Large intestine (tissue), 3 donors: Measurements from ENCODE around the gene TMEM187. TPM values are rescaled to one million over a fixed set of nuclear protein-coding genes. Genes with fewer than 3 reads are reported as not detected.

Experiments used
- DNase-seq, 2 donors: peaks; one replicate each; pipeline versions ENCODE4 v3.0.0 to v3.0.0-alpha.2; 2013
- H3K27ac ChIP-seq: one replicate; pipeline ENCODE4 v1.5.1; 2013; ENCODE audit warnings: low read length
- H3K27me3 ChIP-seq: 2 replicates; pipeline ENCODE4 v1.6.1; 2013; ENCODE audit warnings: low read length; ENCODE audit not compliant: control insufficient read depth, insufficient read depth
- H3K36me3 ChIP-seq: 2 replicates; pipeline ENCODE4 v1.6.1; 2013; ENCODE audit warnings: low read length; ENCODE audit not compliant: control insufficient read depth, insufficient read depth
- H3K4me1 ChIP-seq: one replicate; pipeline ENCODE4 v1.6.1; 2013; ENCODE audit warnings: low read length; ENCODE audit not compliant: control insufficient read depth, insufficient read depth
- H3K4me3 ChIP-seq: one replicate; pipeline ENCODE4 v1.5.1; 2013; ENCODE audit warnings: low read length
- H3K9me3 ChIP-seq: one replicate; pipeline ENCODE4 v1.6.1; 2013; ENCODE audit warnings: mild to moderate bottlenecking, low read depth, low read length, moderate library complexity; ENCODE audit not compliant: control insufficient read depth
- WGBS: methylation state at CpG from one replicate; pipeline ENCODE4 v1.1.5; 2013; ENCODE audit warnings: low lambda C conversion rate; ENCODE audit not compliant: insufficient coverage; 5-methylcytosine and 5-hydroxymethylcytosine counted together
- polyA plus RNA-seq: library from polyadenylated mRNA; unstranded; fragments of 120-200 nt; gene quantifications from one replicate; pipeline ENCODE4 v1.2.1, GENCODE V29; 2013

Gene TMEM187
- polyA plus RNA-seq, 1 donor = 4.9 TPM

GRCh38 chrX:153934762-153935325 is 37.7 kb upstream of the TMEM187 start, which contains the start of gene NAA10:
Gene NAA10 (minus strand): TSS chrX:153935037. CDS start chrX:153934904, 133 bp downstream.
- Histone ChIP-seq H3K4me3 (peak within 1 kb of the TSS; percentile 63), H3K27me3 (no peaks in the 10 kb centered on the region), H3K27ac (peak within 1 kb of the TSS; percentile 17), H3K36me3 (peaks cover 32% of the 10 kb centered on the region), H3K9me3 (no peaks in the 10 kb centered on the region), H3K4me1 (peaks cover 10% of the 10 kb centered on the region)
- DNase-seq = peak; percentile 63 to 73
- WGBS = no CpG with 5 or more reads among the region's 87 CpGs

- H3K36me3 ChIP-seq = peaks cover 31% of the 10 kb centered on the region
- WGBS = no CpG with 5 or more reads among the region's 32 CpGs
- H3K27me3 ChIP-seq = no peaks in the 10 kb centered on the region
- peak in 1 of 2 donors; percentile 44 for DNase-seq
- H3K4me3 ChIP-seq = peak overlapping the region; percentile 35
- peak overlapping the region; percentile 17 for H3K27ac ChIP-seq
- peaks cover 10% of the 10 kb centered on the region for H3K4me1 ChIP-seq
- no peaks in the 10 kb centered on the region for H3K9me3 ChIP-seq
Measured at GRCh38 chrX:153935326-153935851, 37.2 kb upstream of the TMEM187 start.

DNA sequence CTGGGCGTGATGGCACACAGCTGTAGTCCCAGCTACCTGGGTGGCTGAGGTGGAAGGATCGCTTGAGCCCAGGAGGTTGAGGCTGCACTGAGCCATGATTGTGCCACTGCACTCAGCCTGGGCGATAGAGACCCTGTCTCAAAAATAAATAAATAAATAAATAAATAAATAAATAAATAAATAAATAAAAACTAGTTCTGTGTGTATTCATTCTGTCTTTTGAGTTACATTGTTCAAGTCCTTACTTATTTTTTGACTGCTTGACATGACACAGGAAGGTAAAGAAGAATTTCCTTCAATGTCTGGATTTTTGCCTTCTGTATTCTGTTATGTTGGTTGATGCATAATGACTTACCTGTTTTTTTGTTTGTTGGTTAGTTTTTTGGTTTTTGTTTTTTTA is 35.5 kb upstream of the TMEM187 start:
- no peak for DNase-seq
- Histone ChIP-seq H3K36me3 (peaks cover 16% of the 10 kb centered on the region), H3K27me3 (no peaks in the 10 kb centered on the region), H3K4me3 (no peak overlapping the region), H3K27ac (no peak overlapping the region), H3K4me1 (peaks cover 13% of the 10 kb centered on the region), H3K9me3 (no peaks in the 10 kb centered on the region)
- WGBS = no CpG with 5 or more reads among the region's 3 CpGs

DNA sequence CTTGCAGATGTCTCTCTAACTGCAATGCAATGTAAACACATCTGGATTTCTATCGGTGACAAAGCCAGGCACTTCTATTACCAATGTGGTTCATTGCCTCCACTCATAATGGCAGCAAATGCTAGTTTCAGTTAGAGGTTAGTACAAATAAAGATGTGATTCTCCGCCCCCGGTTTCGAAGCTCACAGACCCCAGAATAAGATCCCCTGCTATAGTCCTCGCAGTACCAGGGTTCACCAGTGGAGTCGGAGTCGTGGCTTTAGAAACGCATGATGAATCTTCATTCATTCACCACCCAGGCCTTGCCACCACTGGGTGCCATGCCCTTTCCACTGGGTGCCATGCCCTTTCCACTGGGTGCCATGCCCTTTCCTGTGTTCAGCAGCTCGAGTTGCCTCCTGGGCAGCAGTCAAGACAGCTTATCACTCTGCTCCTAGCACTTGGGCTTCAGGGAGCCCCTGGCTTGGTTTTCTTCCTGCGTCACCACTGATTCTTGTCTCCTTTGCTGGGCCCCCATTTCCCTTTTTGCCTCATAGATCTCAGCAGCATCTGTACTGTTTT is 34.2 kb upstream of the TMEM187 start:
- no peak for DNase-seq

DNA sequence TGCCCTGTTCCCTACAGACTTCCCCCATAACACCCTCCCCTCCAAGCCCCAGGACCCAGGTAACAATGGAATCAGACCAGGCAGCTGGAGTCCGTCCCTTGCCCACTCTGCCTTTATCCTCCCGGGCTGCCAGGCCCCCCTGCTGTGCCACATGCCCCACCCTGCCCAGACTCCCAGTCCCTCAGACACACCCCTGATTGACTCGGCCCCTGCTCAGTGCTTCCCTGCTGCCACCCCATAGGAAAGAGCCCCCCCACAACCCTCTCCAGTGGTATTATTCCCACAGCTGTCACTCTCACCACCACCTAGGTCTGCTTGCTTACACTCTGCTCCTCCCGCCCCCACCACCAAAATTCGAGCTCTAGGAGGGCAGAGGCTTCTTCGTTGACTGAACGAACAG is 33.0 kb upstream of the TMEM187 start:
- H3K36me3 ChIP-seq = peaks cover 8% of the 10 kb centered on the region
- H3K9me3 ChIP-seq = no peaks in the 10 kb centered on the region
- no peak overlapping the region for H3K4me3 ChIP-seq
- H3K27me3 ChIP-seq = no peaks in the 10 kb centered on the region
- no peak for DNase-seq
- H3K27ac ChIP-seq = no peak overlapping the region
- peaks cover 24% of the 10 kb centered on the region for H3K4me1 ChIP-seq
- WGBS = no CpG with 5 or more reads among the region's 7 CpGs

More for the DNA sequence above, 34.2 kb upstream of the TMEM187 start:
- Histone ChIP-seq H3K4me1 (peaks cover 21% of the 10 kb centered on the region), H3K36me3 (peaks cover 8% of the 10 kb centered on the region), H3K27ac (no peak overlapping the region), H3K4me3 (no peak overlapping the region), H3K27me3 (no peaks in the 10 kb centered on the region), H3K9me3 (no peaks in the 10 kb centered on the region)
- WGBS = no CpG with 5 or more reads among the region's 10 CpGs

DNA sequence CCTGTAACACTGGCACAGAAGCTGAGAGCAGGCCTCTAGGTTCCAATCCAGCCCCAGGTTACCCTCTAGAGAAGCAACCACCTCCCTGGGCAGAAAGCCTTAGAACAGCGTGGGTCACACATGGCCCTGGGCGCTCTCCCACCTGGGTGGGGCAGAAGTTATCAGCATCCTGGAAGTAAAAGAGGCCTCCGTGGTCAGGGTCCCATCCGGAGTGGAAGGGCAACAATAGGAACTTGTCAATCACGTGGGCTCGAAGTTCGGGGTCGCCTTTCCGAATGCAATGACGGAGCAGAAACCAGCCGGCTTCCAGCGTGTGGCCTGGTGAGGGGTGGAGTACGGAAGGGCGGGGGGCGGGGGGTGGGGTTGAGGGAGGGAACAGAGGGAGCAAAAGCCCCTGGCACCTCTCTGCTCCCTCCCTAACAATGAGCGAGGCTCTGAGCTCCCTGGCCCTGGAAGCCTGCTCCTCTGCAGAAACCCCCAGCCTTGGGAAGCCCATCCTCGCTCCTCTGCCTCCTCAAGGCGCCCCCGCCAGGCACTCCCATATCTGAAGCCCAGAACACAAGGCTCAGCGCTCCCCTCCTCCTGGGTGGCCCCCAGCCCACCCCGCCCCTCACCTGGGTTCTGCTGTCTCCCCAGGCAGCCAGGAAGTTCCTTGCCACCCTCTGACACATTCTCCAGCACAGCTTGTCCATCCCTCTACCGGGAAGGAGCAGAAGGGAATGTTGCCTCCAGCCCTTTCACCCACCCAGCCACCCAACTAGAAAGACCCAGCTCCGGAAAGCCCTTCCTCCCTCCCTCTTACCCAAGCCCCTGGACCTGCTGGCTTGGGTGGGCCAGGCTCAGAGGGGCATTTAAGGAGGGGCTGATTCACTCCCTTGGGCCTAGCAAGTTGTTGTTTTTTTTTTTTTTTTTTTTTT is 31.0 kb upstream of the TMEM187 start:
- Histone ChIP-seq H3K27ac (no peak overlapping the region), H3K36me3 (peaks cover 8% of the 10 kb centered on the region), H3K4me3 (peak overlapping the region; percentile 1), H3K4me1 (peaks cover 25% of the 10 kb centered on the region), H3K27me3 (no peaks in the 10 kb centered on the region), H3K9me3 (no peaks in the 10 kb centered on the region)
- peak in 1 of 2 donors; percentile 52 for DNase-seq
- no CpG with 5 or more reads among the region's 23 CpGs for WGBS

GRCh38 chrX:153944140-153944799 is 28.3 kb upstream of the TMEM187 start, which contains the start of gene RENBP:
Gene RENBP (minus strand): TSS chrX:153944643. CDS start chrX:153944610, 33 bp downstream.
- Histone ChIP-seq H3K4me3 (peak within 1 kb of the TSS; percentile 77), H3K4me1 (peaks cover 33% of the 10 kb centered on the region), H3K9me3 (no peaks in the 10 kb centered on the region), H3K36me3 (peaks cover 16% of the 10 kb centered on the region), H3K27me3 (no peaks in the 10 kb centered on the region), H3K27ac (peak within 1 kb of the TSS; percentile 67)
- WGBS = no CpG with 5 or more reads among the region's 31 CpGs
- DNase-seq = peak in 1 of 2 donors; percentile 62

DNA sequence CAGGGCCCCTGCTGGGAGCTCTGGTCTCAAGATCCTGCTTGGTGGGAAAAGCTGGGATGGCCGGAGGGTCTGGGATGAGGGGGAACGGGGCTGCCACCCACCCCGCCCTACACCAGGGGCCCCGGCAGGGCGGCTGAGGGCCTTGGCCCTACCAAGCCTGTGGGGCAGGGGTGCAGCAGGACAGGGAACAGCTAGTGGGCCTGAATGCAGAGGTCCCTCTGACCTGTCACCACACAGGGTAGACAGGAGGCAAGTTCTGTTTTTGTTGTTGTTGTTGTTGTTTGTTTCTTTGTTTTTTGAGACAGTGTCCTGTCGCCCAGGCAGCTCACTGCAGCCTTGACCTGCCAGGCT is 27.8 kb upstream of the TMEM187 start:
- no CpG with 5 or more reads among the region's 6 CpGs for WGBS
- H3K4me1 ChIP-seq = peaks cover 33% of the 10 kb centered on the region

DNA sequence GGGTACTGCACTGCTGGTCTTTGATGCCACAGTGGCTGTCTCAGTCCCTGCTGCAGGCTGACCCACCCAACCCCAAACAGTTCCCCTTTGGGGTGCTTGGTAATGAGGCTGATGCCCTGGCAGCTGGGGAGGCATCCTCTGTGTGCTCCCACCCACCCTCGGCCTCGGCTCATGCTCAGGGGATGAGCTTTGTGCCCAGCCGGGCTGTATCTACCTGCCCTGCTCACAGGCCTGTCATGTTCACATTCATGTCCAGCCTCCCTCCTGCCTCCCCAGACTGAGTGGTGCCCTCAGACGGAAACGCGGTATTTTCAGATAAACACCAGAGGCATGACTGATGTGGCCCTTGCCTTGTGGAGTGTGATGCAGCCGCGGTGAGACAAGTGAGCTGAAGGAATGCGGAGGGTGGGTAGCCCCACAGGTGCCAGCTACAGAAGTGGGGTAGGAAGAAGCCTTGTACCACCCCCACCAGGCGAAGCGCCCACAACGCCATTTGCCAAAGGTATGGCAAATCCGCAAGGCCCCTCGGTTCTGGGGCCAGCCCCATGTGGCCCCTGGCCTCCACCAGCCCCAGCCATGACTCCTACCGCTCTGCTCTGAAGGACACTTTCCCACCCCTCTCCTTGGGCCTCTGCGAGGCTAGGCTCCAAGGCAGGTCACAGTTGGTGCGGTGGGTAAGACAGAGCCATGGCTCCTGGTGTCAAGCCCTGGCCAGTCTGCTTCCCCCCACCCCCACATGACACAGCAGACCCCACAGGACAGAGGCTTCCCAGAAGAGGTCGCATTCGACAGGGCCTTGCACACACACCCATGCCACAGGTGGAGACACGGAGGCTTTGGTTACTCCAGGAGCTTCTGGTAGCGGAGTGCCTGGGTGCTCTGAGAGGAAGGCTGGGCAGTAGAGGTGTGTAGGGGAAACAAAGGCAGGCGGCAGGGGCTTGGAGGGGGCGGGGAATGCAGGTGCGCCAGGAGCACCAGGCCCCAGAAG is 26.3 kb upstream of the TMEM187 start:
- H3K36me3 ChIP-seq = peaks cover 29% of the 10 kb centered on the region
- no peaks in the 10 kb centered on the region for H3K9me3 ChIP-seq
- peaks cover 31% of the 10 kb centered on the region for H3K4me1 ChIP-seq
- DNase-seq = no peak
- no CpG with 5 or more reads among the region's 24 CpGs for WGBS
- no peaks in the 10 kb centered on the region for H3K27me3 ChIP-seq
- H3K4me3 ChIP-seq = no peak overlapping the region
- H3K27ac ChIP-seq = peak overlapping the region; percentile 67

More for the DNA sequence above, 27.8 kb upstream of the TMEM187 start:
- DNase-seq = no peak
- H3K27ac ChIP-seq = peak overlapping the region; percentile 67
- H3K27me3 ChIP-seq = no peaks in the 10 kb centered on the region
- peaks cover 19% of the 10 kb centered on the region for H3K36me3 ChIP-seq
- peak overlapping the region; percentile 77 for H3K4me3 ChIP-seq
- no peaks in the 10 kb centered on the region for H3K9me3 ChIP-seq
